Measurements from ENCODE around the gene NDUFB5.

NDUFB5 gene

DNA sequence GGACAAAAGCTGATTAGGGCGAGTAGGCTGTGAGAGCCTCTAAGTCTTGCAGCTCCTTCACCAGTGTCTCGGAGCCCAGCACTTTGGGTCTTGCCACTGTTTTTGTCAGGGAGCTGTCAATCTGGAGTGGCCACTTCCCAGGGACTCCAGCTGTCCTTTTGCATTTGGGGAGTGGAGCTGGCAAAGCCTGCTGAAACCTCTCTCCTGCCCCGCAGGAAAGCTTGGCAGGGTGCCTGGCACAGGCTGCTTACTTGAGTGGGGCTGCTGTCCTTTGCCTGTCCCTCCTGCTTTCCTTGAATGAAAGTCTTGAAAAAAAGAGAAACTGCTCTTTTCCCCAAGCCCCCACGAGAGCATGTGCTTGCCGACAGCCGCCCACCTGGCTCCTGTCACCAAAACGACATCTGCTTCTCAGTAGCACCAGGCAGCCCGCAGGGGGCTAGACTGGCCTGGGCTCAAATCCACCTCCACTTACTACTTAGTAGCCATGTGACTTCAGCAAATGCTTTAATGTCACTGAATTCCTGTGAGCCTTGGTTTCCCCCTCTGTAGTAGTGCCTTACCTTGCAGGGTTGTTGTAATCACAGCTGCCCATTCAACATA lies 61.9 kb downstream of the NDUFB5 start (continued):
- TF ChIP-seq, protein P1, sequence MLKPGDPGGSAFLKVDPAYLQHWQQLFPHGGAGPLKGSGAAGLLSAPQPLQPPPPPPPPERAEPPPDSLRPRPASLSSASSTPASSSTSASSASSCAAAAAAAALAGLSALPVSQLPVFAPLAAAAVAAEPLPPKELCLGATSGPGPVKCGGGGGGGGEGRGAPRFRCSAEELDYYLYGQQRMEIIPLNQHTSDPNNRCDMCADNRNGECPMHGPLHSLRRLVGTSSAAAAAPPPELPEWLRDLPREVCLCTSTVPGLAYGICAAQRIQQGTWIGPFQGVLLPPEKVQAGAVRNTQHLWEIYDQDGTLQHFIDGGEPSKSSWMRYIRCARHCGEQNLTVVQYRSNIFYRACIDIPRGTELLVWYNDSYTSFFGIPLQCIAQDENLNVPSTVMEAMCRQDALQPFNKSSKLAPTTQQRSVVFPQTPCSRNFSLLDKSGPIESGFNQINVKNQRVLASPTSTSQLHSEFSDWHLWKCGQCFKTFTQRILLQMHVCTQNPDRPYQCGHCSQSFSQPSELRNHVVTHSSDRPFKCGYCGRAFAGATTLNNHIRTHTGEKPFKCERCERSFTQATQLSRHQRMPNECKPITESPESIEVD (tag by site-specific recombination; IDR thresholded peaks at IDR 0.05) = no peak
- TF ChIP-seq ZNF837 (tag by site-specific recombination; IDR thresholded peaks at IDR 0.05) = no peak
- TF ChIP-seq ZNF174 (tag by site-specific recombination; IDR thresholded peaks at IDR 0.05) = no peak
- TF ChIP-seq HOXD13 (CRISPR knock-in tag; IDR thresholded peaks at IDR 0.05; ENCODE audit: borderline replicate concordance) = no peak
- no peak for TF ChIP-seq KLF7 (tag by site-specific recombination; IDR thresholded peaks at IDR 0.05; ENCODE audit: borderline replicate concordance)
- TF ChIP-seq ZNF843 (tag by site-specific recombination; IDR thresholded peaks at IDR 0.05) = no peak
- TF ChIP-seq ZNF561 (tag by site-specific recombination; IDR thresholded peaks at IDR 0.05; ENCODE audit: borderline replicate concordance) = no peak

DNA sequence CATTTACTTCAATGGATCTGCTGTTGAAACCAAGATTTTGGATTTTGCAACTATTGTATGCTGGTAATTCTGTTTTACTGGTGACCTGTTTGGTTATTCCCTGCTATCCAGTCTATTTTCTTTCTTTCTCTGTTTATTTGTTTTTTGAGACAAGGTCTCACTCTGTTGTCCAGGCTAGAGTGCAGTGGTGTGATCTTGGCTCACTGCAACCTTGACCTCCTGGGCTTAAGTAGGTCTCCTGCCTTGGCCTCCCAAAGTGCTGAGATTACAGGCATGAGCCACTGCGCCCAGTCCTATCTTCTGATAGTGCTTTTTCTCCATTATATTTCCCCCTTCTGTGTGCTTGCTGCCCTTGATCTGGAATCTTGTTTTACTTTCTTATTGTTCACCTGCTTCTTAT lies 63.8 kb downstream of the NDUFB5 start:
- Histone ChIP-seq H3K4me3 (ENCODE audit: low read depth, low read length) (no peak overlapping the region), H3K27ac (ENCODE audit: extremely low read depth, low read depth, low read length) (no peak overlapping the region), H3K4me1 (ENCODE audit: control insufficient read depth, insufficient read depth, low read length) (no peaks in the 10 kb centered on the region; the same call in 1 of the 2 replicates), H3K36me3 (ENCODE audit: control insufficient read depth in 2 of 2, insufficient read depth in 1 of 2, low read length in 2 of 2) (no peaks in the 10 kb centered on the region), H3K9me3 (ENCODE audit: control insufficient read depth, insufficient read depth, low read depth, low read length) (no peaks in the 10 kb centered on the region)
- POLR2A ChIA-PET = no interaction called here
- TF ChIP-seq IKZF3 (tag by site-specific recombination; IDR thresholded peaks at IDR 0.05) = no peak
- no peak for TF ChIP-seq ZFHX2 (tag by site-specific recombination; conservative IDR thresholded peaks at IDR 0.05)
- TF ChIP-seq GLIS2 (tag by site-specific recombination; IDR thresholded peaks at IDR 0.05) = no peak
- TF ChIP-seq ZNF571 (tag by site-specific recombination; IDR thresholded peaks at IDR 0.05) = no peak
- no peak for TF ChIP-seq ZNF169 (tag by site-specific recombination; IDR thresholded peaks at IDR 0.05)
- TF ChIP-seq ZNF510 (tag by site-specific recombination; IDR thresholded peaks at IDR 0.05; ENCODE audit: insufficient replicate concordance) = no peak
- TF ChIP-seq ZNF707 (tag by site-specific recombination; IDR thresholded peaks at IDR 0.05) = no peak
- no peak for TF ChIP-seq ZNF10 (tag by site-specific recombination; IDR thresholded peaks at IDR 0.05)
- TF ChIP-seq, protein P2, sequence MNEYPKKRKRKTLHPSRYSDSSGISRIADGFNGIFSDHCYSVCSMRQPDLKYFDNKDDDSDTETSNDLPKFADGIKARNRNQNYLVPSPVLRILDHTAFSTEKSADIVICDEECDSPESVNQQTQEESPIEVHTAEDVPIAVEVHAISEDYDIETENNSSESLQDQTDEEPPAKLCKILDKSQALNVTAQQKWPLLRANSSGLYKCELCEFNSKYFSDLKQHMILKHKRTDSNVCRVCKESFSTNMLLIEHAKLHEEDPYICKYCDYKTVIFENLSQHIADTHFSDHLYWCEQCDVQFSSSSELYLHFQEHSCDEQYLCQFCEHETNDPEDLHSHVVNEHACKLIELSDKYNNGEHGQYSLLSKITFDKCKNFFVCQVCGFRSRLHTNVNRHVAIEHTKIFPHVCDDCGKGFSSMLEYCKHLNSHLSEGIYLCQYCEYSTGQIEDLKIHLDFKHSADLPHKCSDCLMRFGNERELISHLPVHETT (tag by site-specific recombination; IDR thresholded peaks at IDR 0.05) = no peak
- no peak for TF ChIP-seq ZEB2 (tag by site-specific recombination; IDR thresholded peaks at IDR 0.05)
- no peak for TF ChIP-seq HOXC10 (CRISPR knock-in tag; IDR thresholded peaks at IDR 0.05)
- CTCF ChIA-PET = no interaction called here

GRCh38 chr3:179670311-179670710 lies 65.7 kb downstream of the NDUFB5 start:
- Histone ChIP-seq H3K4me1 (ENCODE audit: control insufficient read depth, insufficient read depth, low read length) (no peaks in the 10 kb centered on the region; the same call in 1 of the 2 replicates), H3K27ac (ENCODE audit: extremely low read depth, low read depth, low read length) (no peak overlapping the region), H3K36me3 (ENCODE audit: control insufficient read depth in 2 of 2, insufficient read depth in 1 of 2, low read length in 2 of 2) (no peaks in the 10 kb centered on the region), H3K4me3 (ENCODE audit: low read depth, low read length) (no peak overlapping the region), H3K9me3 (ENCODE audit: control insufficient read depth, insufficient read depth, low read depth, low read length) (no peaks in the 10 kb centered on the region)
- POLR2A ChIA-PET = no interaction called here
- TF ChIP-seq ZNF426 (tag by site-specific recombination; IDR thresholded peaks at IDR 0.05) = no peak
- TF ChIP-seq HOXC10 (CRISPR knock-in tag; IDR thresholded peaks at IDR 0.05) = no peak
- TF ChIP-seq, protein P3, sequence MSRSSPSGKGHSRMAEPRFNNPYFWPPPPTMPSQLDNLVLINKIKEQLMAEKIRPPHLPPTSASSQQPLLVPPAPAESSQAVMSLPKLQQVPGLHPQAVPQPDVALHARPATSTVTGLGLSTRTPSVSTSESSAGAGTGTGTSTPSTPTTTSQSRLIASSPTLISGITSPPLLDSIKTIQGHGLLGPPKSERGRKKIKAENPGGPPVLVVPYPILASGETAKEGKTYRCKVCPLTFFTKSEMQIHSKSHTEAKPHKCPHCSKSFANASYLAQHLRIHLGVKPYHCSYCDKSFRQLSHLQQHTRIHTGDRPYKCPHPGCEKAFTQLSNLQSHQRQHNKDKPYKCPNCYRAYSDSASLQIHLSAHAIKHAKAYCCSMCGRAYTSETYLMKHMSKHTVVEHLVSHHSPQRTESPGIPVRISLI (tag by site-specific recombination; IDR thresholded peaks at IDR 0.05) = no peak
- no peak for TF ChIP-seq ZNF248 (tag by site-specific recombination; IDR thresholded peaks at IDR 0.05)
- no peak for TF ChIP-seq ZNF768 (tag by site-specific recombination; IDR thresholded peaks at IDR 0.05)
- CTCF ChIA-PET = interaction anchor here (1.3 kb wide), 1 partner anchor 12 kb away, joined by 3 read pairs; no protein-coding TSS in a partner anchor

Data from HEK293 (cell line).